IMR-90 (cell line): ENCODE measurements around the gene RUNX1. TPM values are rescaled to one million over a fixed set of nuclear protein-coding genes. Genes with fewer than 3 reads are reported as not detected.

ENCODE experiments used
- ATAC-seq: fragments of 200-7000 bp; cut with Tn5 transposase; 2 replicates; pipeline ENCODE4 v1.9.1; 2020; ENCODE audit warnings: low read depth, mild to moderate bottlenecking, moderate library complexity
- BruUV-seq: library from RNA; stranded (reverse); fragments of 400-500 nt; replicated peaks from 2 replicates; lab custom pipeline; 2021; lab: Mats Ljungman, UMichigan
- CTCF ChIA-PET: fragments of 300-600 bp; formaldehyde crosslinking; extraction: SDS; loops from one replicate; lab custom pipeline; 2021; ENCODE audit warnings: antibody characterized with exemption; lab: Yijun Ruan, JAX
- POLR2A ChIA-PET: fragments of 300-600 bp; sonication (Branson Sonifier 250); formaldehyde crosslinking; loops from one replicate; lab custom pipeline; 2022; ENCODE audit warnings: antibody characterized with exemption; ENCODE audit not compliant: unreplicated experiment; lab: Charles Lee
- DNase-seq: peaks from one replicate; pipeline ENCODE4 v3.0.0; 2013
- H2AFZ ChIP-seq: replicated peaks from 2 replicates; pipeline ENCODE3; 2013; ENCODE audit warnings: low read length, mild to moderate bottlenecking; ENCODE audit not compliant: poor library complexity
- H2AK5ac ChIP-seq: 2 replicates; pipeline ENCODE4 v1.6.1; 2013; ENCODE audit warnings: low read depth, low read length, inconsistent platforms
- H2AK9ac ChIP-seq: replicated peaks from 2 replicates; pipeline ENCODE3; 2013; ENCODE audit warnings: mild to moderate bottlenecking, low read depth, low read length, moderate library complexity; ENCODE audit not compliant: poor library complexity
- H2BK120ac ChIP-seq: 2 replicates; pipeline ENCODE4 v1.6.1; 2013; ENCODE audit warnings: low read depth, low read length, inconsistent platforms
- H2BK15ac ChIP-seq: 3 replicates; pipeline ENCODE4 v1.6.1; 2013; ENCODE audit warnings: low read depth, low read length, inconsistent platforms
- H2BK20ac ChIP-seq: 2 replicates; pipeline ENCODE4 v1.6.1; 2013; ENCODE audit warnings: low read depth, mild to moderate bottlenecking, inconsistent platforms, low read length, moderate library complexity
- H2BK5ac ChIP-seq: 2 replicates; pipeline ENCODE4 v1.6.1; 2013; ENCODE audit warnings: mild to moderate bottlenecking, low read depth, low read length, inconsistent platforms; ENCODE audit not compliant: poor library complexity, severe bottlenecking
- H3K14ac ChIP-seq: replicated peaks from 2 replicates; pipeline ENCODE4 v1.6.1; 2013; ENCODE audit warnings: low read depth, low read length, inconsistent platforms
- H3K18ac ChIP-seq: 2 replicates; pipeline ENCODE4 v1.6.1; 2013; ENCODE audit warnings: low read depth, low read length, control low read depth
- H3K23ac ChIP-seq: 2 replicates; pipeline ENCODE4 v1.6.1; 2013; ENCODE audit warnings: low read depth, low read length, inconsistent platforms
- H3K27ac ChIP-seq: 2 replicates; pipeline ENCODE4 v1.5.1; 2013; ENCODE audit warnings: mild to moderate bottlenecking, control low read depth, low read length; ENCODE audit not compliant: insufficient read depth
- H3K27me3 ChIP-seq: 2 replicates; pipeline ENCODE4 v1.6.1; 2013; ENCODE audit warnings: low read length; ENCODE audit not compliant: control insufficient read depth, insufficient read depth
- H3K36me3 ChIP-seq: 2 replicates; pipeline ENCODE4 v1.6.1; 2013; ENCODE audit warnings: low read length, mixed read lengths; ENCODE audit not compliant: control insufficient read depth, insufficient read depth
- H3K4ac ChIP-seq: 2 replicates; pipeline ENCODE4 v1.6.1; 2013; ENCODE audit warnings: low read depth, low read length, inconsistent platforms
- H3K4me1 ChIP-seq: 2 replicates; pipeline ENCODE4 v1.6.1; 2013; ENCODE audit warnings: low read length, mixed read lengths; ENCODE audit not compliant: control insufficient read depth, insufficient read depth
- H3K4me2 ChIP-seq: 2 replicates; pipeline ENCODE4 v1.6.1; 2013; ENCODE audit warnings: low read depth, mild to moderate bottlenecking, control low read depth, low read length, moderate library complexity
- H3K4me3 ChIP-seq: 2 replicates; pipeline ENCODE4 v1.5.1; 2013; ENCODE audit warnings: low read depth, mild to moderate bottlenecking, control low read depth, low read length, moderate library complexity; ENCODE audit not compliant: insufficient read depth
- H3K56ac ChIP-seq: 2 replicates; pipeline ENCODE4 v1.6.1; 2013; ENCODE audit warnings: low read length, inconsistent platforms; ENCODE audit not compliant: insufficient read depth; ENCODE audit errors: extremely low read depth
- H3K79me1 ChIP-seq, 2 experiments: 2 replicates each; pipeline ENCODE4 v1.6.1; 2013; ENCODE audit warnings: low read length in 2 of 2, inconsistent platforms in 1 of 2, low read depth in 1 of 2
- H3K9ac ChIP-seq: 2 replicates; pipeline ENCODE4 v1.6.1; 2013; ENCODE audit warnings: low read depth, low read length, control low read depth
- H3K9me1 ChIP-seq: 2 replicates; pipeline ENCODE4 v1.6.1; 2013; ENCODE audit warnings: low read length, inconsistent platforms; ENCODE audit not compliant: insufficient read depth
- H3K9me3 ChIP-seq: 2 replicates; pipeline ENCODE4 v1.6.1; 2013; ENCODE audit warnings: low read length; ENCODE audit not compliant: control insufficient read depth, insufficient read depth
- H4K20me1 ChIP-seq: 2 replicates; pipeline ENCODE4 v1.6.1; 2013; ENCODE audit warnings: low read length, inconsistent platforms; ENCODE audit not compliant: insufficient read depth
- H4K5ac ChIP-seq: 2 replicates; pipeline ENCODE4 v1.6.1; 2013; ENCODE audit warnings: mild to moderate bottlenecking, low read depth, low read length, control low read depth
- H4K8ac ChIP-seq, 2 experiments: 2 replicates each; pipeline ENCODE4 v1.6.1; 2013; ENCODE audit warnings: low read depth in 2 of 2, low read length in 2 of 2, control low read depth in 1 of 2, inconsistent platforms in 1 of 2
- H4K91ac ChIP-seq: 2 replicates; pipeline ENCODE4 v1.6.1; 2013; ENCODE audit warnings: low read depth, low read length, inconsistent platforms; ENCODE audit not compliant: insufficient read depth
- BHLHE40 ChIP-seq: fragments of 150-350 bp; IDR thresholded peaks from 2 replicates; pipeline ENCODE4 v1.6.1; 2016; ENCODE audit warnings: mild to moderate bottlenecking, low read depth, low read length
- MXI1 ChIP-seq: IDR thresholded peaks from 2 replicates; pipeline ENCODE4 v1.6.1; 2012; ENCODE audit warnings: low read depth, mild to moderate bottlenecking, low read length, moderate library complexity, borderline replicate concordance
- WGBS, 2 experiments: methylation state at CpG; one replicate each; pipeline versions ENCODE4 v1.1.5 to v1.1.7; 2013; ENCODE audit warnings: missing lambda C conversion rate in 2 of 2; ENCODE audit not compliant: insufficient read length in 1 of 2; ENCODE audit errors: extremely low coverage in 2 of 2; 5-methylcytosine and 5-hydroxymethylcytosine counted together
- dilution Hi-C: fragments of 300-500 bp; cut with HindIII; formaldehyde crosslinking; loops from one replicate; pipeline ENCODE4 v1.14.3; 2018; ENCODE audit warnings: low sequenced_read_pairs; ENCODE audit not compliant: unreplicated experiment
- in situ Hi-C: fragments of 300-500 bp; cut with MboI; formaldehyde crosslinking; loops from 3 replicates; pipeline ENCODE4 v1.14.3; 2019; ENCODE audit warnings: low sequenced_read_pairs, inconsistent platforms, mixed read lengths
- intact Hi-C: fragments of 100-400 bp; cut with micrococcal nuclease; formaldehyde crosslinking; loops from 2 replicates; pipeline ENCODE4 v1.10.0; 2022
- polyA plus RNA-seq, 3 experiments: library from polyadenylated mRNA; depleted of rRNA; stranded (reverse); fragments of >200 nt; gene quantifications; 2 replicates each; pipeline ENCODE4 v1.2.3, GENCODE V29; 2012; ENCODE audit warnings: low replicate concordance in 1 of 3
- total RNA-seq: library from RNA; depleted of rRNA; stranded (reverse); fragments of >200 nt; gene quantifications from 2 replicates; pipeline ENCODE4 v1.2.3, GENCODE V29; 2012
- TF ChIP-seq, protein P1 (sequence below): conservative IDR thresholded peaks from 2 replicates; pipeline ENCODE4 v1.5.1; 2012; ENCODE audit warnings: mild to moderate bottlenecking, low read depth, low read length, improper control_type of control experiment
- TF ChIP-seq, protein P2 (sequence below): fragments of 150-350 bp; IDR thresholded peaks from 2 replicates; pipeline ENCODE4 v1.6.1; 2016; ENCODE audit warnings: low read depth, mild to moderate bottlenecking, low read length, moderate library complexity, borderline replicate concordance

RUNX1 gene
- total and polyA plus RNA-seq, 2 of the 4 experiments (the other 2 are of a cell fraction) = 34.5 to 56.5 TPM

DNA sequence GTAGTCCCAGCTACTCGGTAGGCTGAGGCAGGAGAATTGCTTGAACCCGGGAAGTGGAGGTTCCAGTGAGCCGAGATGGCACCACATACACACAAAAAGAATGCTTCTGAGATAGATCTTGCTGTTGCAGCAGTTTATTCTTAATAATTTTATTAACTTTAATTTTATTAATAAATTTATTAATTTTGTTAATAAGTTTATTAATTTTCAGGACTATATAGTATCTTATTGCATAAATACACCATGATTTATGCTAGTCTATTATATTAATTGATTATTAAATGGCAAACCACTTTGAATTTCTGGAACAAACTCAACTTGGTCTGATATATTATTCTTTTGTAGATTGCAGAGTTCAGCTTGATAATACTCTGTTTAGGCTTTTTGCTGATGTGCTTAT, 280.8 kb downstream of the RUNX1 start:
- Histone ChIP-seq H3K56ac (no peak overlapping the region), H4K5ac (no peak overlapping the region), H3K9me1 (no peaks in the 10 kb centered on the region), H2BK20ac (no peak overlapping the region), H3K4me1 (peaks cover 4% of the 10 kb centered on the region), H3K9ac (no peak overlapping the region), H4K20me1 (no peaks in the 10 kb centered on the region), H3K4me2 (no peak overlapping the region), H2AK9ac (no peak overlapping the region), H4K8ac (no peak overlapping the region), H4K91ac (no peak overlapping the region), H3K27me3 (no peaks in the 10 kb centered on the region), H3K14ac (no peak overlapping the region), H3K36me3 (no peaks in the 10 kb centered on the region), H3K79me1 (no peaks in the 10 kb centered on the region), H3K27ac (no peak overlapping the region), H3K4me3 (no peak overlapping the region), H2BK120ac (no peak overlapping the region), H2BK15ac (no peak overlapping the region), H3K18ac (no peak overlapping the region), H2AK5ac (no peak overlapping the region), H2AFZ (no peak overlapping the region), H3K4ac (no peak overlapping the region), H3K23ac (no peak overlapping the region), H2BK5ac (no peak overlapping the region), H3K9me3 (peaks cover 2% of the 10 kb centered on the region; the same call in 1 of the 2 replicates)
- DNase-seq (no peak), ATAC-seq (no peak)
- in situ Hi-C loops (no loop called here), intact Hi-C loops (no loop called here), dilution Hi-C loops (no loop called here)
- POLR2A ChIA-PET = no interaction called here
- WGBS, 2 experiments = no CpG with 5 or more reads among the region's 3 CpGs
- BruUV-seq = no TSS peak
- CTCF ChIA-PET = no interaction called here
- TF ChIP-seq, protein P1, sequence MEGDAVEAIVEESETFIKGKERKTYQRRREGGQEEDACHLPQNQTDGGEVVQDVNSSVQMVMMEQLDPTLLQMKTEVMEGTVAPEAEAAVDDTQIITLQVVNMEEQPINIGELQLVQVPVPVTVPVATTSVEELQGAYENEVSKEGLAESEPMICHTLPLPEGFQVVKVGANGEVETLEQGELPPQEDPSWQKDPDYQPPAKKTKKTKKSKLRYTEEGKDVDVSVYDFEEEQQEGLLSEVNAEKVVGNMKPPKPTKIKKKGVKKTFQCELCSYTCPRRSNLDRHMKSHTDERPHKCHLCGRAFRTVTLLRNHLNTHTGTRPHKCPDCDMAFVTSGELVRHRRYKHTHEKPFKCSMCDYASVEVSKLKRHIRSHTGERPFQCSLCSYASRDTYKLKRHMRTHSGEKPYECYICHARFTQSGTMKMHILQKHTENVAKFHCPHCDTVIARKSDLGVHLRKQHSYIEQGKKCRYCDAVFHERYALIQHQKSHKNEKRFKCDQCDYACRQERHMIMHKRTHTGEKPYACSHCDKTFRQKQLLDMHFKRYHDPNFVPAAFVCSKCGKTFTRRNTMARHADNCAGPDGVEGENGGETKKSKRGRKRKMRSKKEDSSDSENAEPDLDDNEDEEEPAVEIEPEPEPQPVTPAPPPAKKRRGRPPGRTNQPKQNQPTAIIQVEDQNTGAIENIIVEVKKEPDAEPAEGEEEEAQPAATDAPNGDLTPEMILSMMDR = no peak
- TF ChIP-seq MXI1 (no peak), BHLHE40 (no peak)
- TF ChIP-seq, protein P2, sequence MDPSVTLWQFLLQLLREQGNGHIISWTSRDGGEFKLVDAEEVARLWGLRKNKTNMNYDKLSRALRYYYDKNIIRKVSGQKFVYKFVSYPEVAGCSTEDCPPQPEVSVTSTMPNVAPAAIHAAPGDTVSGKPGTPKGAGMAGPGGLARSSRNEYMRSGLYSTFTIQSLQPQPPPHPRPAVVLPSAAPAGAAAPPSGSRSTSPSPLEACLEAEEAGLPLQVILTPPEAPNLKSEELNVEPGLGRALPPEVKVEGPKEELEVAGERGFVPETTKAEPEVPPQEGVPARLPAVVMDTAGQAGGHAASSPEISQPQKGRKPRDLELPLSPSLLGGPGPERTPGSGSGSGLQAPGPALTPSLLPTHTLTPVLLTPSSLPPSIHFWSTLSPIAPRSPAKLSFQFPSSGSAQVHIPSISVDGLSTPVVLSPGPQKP = no peak
